ENCODE data around the gene ZNF761.
"Not testable (repeated sequence)": the region's sequence is repeated elsewhere in the genome, so short reads cannot be mapped to it uniquely, and the experiment has no call there.

GRCh38 chr19:53503151-53503550 lies 71.4 kb downstream of the ZNF761 start:
- not testable (repeated sequence) for TF ChIP-seq CTCF (conservative IDR thresholded peaks at IDR 0.05; ENCODE audit: low read length); EZH2phosphoT487 (IDR thresholded peaks at IDR 0.05; ENCODE audit: borderline replicate concordance, low read depth, low read length)

Measured in OCI-LY7 (cell line).